Measurements from ENCODE around the gene BOD1L2. TPM values are rescaled to one million over a fixed set of nuclear protein-coding genes. Genes with fewer than 3 reads are reported as not detected.

BOD1L2 gene
- not detected for polyA plus RNA-seq (ENCODE audit: insufficient read length in 4 of 4)

DNA sequence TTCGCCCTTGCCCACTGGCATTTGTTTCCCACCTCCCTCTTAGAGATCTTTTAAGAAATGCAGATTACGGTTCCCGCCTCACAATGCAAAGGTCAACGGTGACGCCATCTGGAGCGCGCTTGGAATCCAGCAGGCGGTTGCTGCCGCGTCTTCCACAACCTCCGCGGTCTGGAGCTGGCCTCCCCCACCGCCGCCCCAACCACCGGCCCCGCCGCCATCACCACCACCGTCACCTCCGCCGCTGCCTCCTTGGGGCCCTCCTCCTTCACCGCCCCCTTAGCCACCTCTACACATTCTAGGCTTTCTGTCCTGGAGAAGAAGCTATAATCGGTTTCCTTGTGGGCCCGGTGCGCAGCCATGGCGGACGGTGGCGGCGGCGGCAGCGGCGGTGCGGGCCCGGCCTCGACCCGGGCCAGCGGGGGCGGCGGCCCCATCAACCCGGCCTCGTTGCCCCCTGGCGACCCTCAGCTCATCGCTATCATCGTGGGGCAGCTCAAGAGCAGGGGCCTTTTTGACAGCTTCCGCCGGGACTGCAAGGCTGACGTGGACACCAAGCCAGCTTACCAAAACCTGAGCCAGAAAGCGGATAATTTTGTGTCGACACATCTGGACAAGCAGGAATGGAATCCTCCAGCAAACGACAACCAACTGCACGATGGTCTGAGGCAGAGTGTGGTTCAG lies at the start of gene BOD1L2:
Gene BOD1L2, plus strand, starts transcription at position 132 of the 681 bp plus-strand sequence. Its CDS starts 226 bp downstream, at position 358.
- DNase-seq (ENCODE audit: low read depth in 4 of 4, low spot score in 3 of 4), result no peak

GRCh38 chr18:57107140-57107832 lies 39.6 kb upstream of the BOD1L2 start:
- peak; percentile 35 to 63 (median 54) for DNase-seq (ENCODE audit: low read depth in 4 of 4, low spot score in 3 of 4)

- DNase-seq (ENCODE audit: low read depth in 4 of 4, low spot score in 3 of 4), result no peak
Measured at GRCh38 chr18:57110290-57110689, 36.6 kb upstream of the BOD1L2 start.

DNA sequence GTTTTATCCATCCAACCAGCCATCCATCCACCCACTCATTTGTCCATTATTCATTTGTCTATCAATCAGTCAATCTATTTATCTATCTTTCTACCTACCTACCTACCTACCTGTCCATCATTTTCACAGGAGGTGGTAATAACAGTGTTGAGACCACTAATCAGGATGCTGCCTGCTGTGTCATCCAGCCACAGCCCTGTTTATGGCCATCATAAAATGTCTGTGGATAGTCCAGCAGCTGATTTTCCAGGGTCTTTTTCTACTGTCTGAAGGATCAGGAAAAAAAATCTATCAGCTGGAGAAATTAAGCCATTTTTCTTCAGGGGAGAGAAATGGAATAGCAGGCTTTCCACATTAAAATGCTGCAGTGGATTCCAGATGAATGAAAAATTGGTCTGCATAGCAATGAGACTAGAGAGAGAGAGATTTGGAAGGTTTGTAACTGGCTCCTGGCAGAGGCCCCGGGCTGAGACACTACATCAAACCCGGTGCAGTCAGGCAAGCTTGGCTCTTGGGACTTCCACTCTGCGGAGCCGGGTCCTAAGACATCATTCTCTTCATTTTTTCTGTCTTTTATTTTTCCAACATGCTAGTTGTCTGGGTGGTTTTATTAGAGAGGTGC lies 33.0 kb upstream of the BOD1L2 start:
- no peak for DNase-seq (ENCODE audit: low read depth in 4 of 4, low spot score in 3 of 4)

- DNase-seq (ENCODE audit: low read depth in 4 of 4, low spot score in 3 of 4), result no peak
Measured at GRCh38 chr18:57116598-57117132, 30.2 kb upstream of the BOD1L2 start.

GRCh38 chr18:57121542-57122112 lies 25.3 kb upstream of the BOD1L2 start:
- DNase-seq (ENCODE audit: low read depth in 4 of 4, low spot score in 3 of 4), result no peak

GRCh38 chr18:57122936-57123510 lies 23.9 kb upstream of the BOD1L2 start:
- DNase-seq (ENCODE audit: low read depth in 4 of 4, low spot score in 3 of 4), result no peak

DNA sequence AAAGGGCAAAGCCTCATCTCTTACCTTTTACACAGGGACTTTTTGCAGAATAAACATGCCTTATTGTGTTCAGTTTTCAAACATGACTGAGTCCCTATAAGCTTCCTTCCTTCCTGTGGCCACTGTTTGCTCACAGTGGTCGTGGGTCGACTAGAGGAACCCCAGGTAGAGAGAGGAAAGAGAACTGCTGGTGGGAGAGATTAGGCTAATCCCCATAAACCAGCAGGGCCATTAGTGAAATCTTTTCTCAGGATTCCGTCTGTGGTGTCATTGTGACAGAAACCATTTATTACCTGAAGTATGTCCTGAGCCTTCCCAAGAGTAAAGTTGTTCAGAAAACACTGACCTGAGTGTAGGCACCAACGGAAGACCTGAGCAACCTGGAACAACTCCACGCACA lies 21.3 kb upstream of the BOD1L2 start:
- no peak for DNase-seq (ENCODE audit: low read depth in 4 of 4, low spot score in 3 of 4)

- no peak for DNase-seq (ENCODE audit: low read depth in 4 of 4, low spot score in 3 of 4)
Measured at GRCh38 chr18:57128220-57128932, 18.5 kb upstream of the BOD1L2 start.

GRCh38 chr18:57131101-57131500 lies 15.8 kb upstream of the BOD1L2 start:
- no peak for DNase-seq (ENCODE audit: low read depth in 4 of 4, low spot score in 3 of 4)

- no peak for DNase-seq (ENCODE audit: low read depth in 4 of 4, low spot score in 3 of 4)
Measured at GRCh38 chr18:57131782-57132181, 15.1 kb upstream of the BOD1L2 start.

DNA sequence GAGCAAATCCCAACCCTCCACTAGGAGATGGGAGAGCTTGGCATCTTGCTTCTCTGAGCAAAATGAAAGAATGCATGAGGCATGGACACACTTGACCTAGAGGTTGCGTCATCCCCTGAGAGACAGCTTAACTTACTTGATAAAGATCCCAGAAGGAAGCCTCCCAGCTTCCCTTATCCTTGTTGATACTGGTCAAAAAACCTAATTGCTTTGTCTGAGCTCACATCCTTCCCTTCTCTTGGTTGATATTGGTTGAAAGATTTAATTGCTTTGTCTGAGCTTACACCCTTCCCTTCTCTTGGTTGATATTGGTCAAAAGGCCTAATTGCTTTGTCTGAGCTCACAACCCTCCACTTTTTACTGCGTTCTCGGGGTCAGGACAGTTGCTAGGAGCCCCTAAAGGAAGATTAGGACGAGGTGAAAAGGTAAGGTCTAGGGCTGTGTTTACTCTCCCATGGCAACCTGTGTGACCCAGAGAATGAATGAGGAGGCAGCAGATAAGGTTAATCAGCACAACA lies 12.2 kb upstream of the BOD1L2 start:
- no peak for DNase-seq (ENCODE audit: low read depth in 4 of 4, low spot score in 3 of 4)

- no peak for DNase-seq (ENCODE audit: low read depth in 4 of 4, low spot score in 3 of 4)
Measured at GRCh38 chr18:57135699-57136098, 11.2 kb upstream of the BOD1L2 start.

- DNase-seq (ENCODE audit: low read depth in 4 of 4, low spot score in 3 of 4), result no peak
Measured at GRCh38 chr18:57137847-57138246, 9.0 kb upstream of the BOD1L2 start.

GRCh38 chr18:57141208-57142129 lies 5.4 kb upstream of the BOD1L2 start:
- DNase-seq (ENCODE audit: low read depth in 4 of 4, low spot score in 3 of 4), result no peak

- no peak for DNase-seq (ENCODE audit: low read depth in 4 of 4, low spot score in 3 of 4)
Measured at GRCh38 chr18:57142324-57142723, 4.6 kb upstream of the BOD1L2 start.

GRCh38 chr18:57143265-57143664 lies 3.6 kb upstream of the BOD1L2 start:
- DNase-seq (ENCODE audit: low read depth in 4 of 4, low spot score in 3 of 4), result no peak

DNA sequence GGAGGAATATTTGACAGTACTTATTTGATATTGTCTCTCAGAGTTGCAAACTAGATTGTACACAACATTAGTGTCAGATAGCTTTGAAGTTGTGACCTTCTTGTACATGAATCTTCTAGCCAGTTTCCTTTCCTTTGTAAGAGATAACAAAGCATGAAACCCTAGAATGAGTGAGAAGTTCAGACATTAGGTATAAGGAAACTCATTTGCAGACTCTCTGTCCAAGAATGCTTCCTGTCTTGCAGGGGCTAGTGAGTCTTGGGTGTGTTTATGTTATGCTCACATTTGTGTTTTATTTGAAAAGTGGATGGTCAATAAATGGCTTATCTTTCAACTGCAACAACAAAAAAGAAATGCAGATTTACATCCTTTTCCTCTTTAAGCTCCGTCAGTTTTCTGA lies 1.4 kb downstream of the BOD1L2 start:
- no peak for DNase-seq (ENCODE audit: low read depth in 4 of 4, low spot score in 3 of 4)

DNA sequence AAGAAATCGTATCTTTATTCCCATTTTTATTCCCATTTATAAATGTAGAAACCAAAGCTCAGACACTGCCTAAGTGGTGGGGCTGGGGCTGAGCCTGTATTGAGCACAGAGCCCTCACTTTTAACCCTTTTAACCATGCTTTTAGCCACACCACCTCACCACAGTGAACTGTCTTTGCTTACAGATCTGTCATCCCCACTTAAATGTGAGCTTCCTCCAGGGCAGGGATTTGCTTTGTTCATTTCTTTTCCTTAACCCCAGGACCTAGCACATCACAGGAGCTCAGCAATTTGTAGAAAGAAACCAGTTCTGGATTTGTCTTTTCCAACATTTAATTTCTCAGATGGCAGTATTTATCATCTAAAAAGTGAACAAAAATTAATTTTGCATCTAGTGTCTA lies 2.2 kb downstream of the BOD1L2 start:
- no peak for DNase-seq (ENCODE audit: low read depth in 4 of 4, low spot score in 3 of 4)

All from right renal pelvis (tissue), 4 donors.